GM23338 (cell line): ENCODE measurements around the gene TRAF3. TPM values are rescaled to one million over a fixed set of nuclear protein-coding genes. Genes with fewer than 3 reads are reported as not detected.
A peak's percentile ranks its signal among the peaks of the same experiment; 100 is the strongest.

Experiments used
- ATAC-seq: fragments of 200-7000 bp; cut with Tn5 transposase; 3 replicates; pipeline ENCODE4 v1.9.1; 2020
- DNase-seq: peaks from one replicate; pipeline ENCODE4 v3.0.0-alpha.2; 2015; ENCODE audit warnings: low spot score
- H2AFZ ChIP-seq: fragments of 200-600 bp; sonication (generic); 2 replicates; pipeline ENCODE4 v1.8.0; 2016; ENCODE audit warnings: antibody characterized with exemption, mild to moderate bottlenecking, moderate library complexity
- H3F3A ChIP-seq: fragments of 200-600 bp; sonication (generic); replicated peaks from 2 replicates; pipeline ENCODE4 v1.8.0; 2017; ENCODE audit warnings: antibody characterized with exemption, mixed run types, low read depth
- H3K27ac ChIP-seq: fragments of 200-600 bp; sonication (generic); 2 replicates; pipeline ENCODE4 v1.6.1; 2016; ENCODE audit warnings: low read depth
- H3K27me3 ChIP-seq: fragments of 200-600 bp; sonication (generic); 2 replicates; pipeline ENCODE4 v1.8.0; 2016; ENCODE audit warnings: mild to moderate bottlenecking, mixed run types, moderate library complexity; ENCODE audit not compliant: insufficient read depth
- H3K36me3 ChIP-seq: fragments of 200-600 bp; sonication (generic); 2 replicates; pipeline ENCODE4 v1.8.0; 2016; ENCODE audit warnings: mild to moderate bottlenecking; ENCODE audit not compliant: insufficient read depth
- H3K4me1 ChIP-seq: fragments of 200-600 bp; sonication (generic); 2 replicates; pipeline ENCODE4 v1.8.0; 2016; ENCODE audit warnings: mild to moderate bottlenecking, moderate library complexity; ENCODE audit not compliant: insufficient read depth
- H3K4me2 ChIP-seq: fragments of 200-600 bp; sonication (generic); 2 replicates; pipeline ENCODE4 v1.7.1; 2017; ENCODE audit warnings: mixed run types
- H3K4me3 ChIP-seq: fragments of 200-600 bp; sonication (generic); 2 replicates; pipeline ENCODE4 v1.6.1; 2016; ENCODE audit warnings: mixed run types
- H3K79me2 ChIP-seq: fragments of 200-600 bp; sonication (generic); replicated peaks from 2 replicates; pipeline ENCODE4 v1.8.0; 2017; ENCODE audit warnings: mild to moderate bottlenecking; ENCODE audit not compliant: insufficient read depth
- H3K9me2 ChIP-seq: fragments of 200-600 bp; sonication (generic); 2 replicates; pipeline ENCODE4 v1.8.0; 2017; ENCODE audit not compliant: insufficient read depth
- H4K20me1 ChIP-seq: fragments of 200-600 bp; sonication (generic); replicated peaks from 2 replicates; pipeline ENCODE4 v1.8.0; 2017; ENCODE audit warnings: mild to moderate bottlenecking; ENCODE audit not compliant: insufficient read depth
- H3K27ac Mint-ChIP-seq: 2 replicates; pipeline ENCODE4 v1.8.0; 2020; ENCODE audit warnings: inconsistent platforms, mild to moderate bottlenecking, moderate library complexity, mixed read lengths
- H3K27me3 Mint-ChIP-seq: 3 replicates; pipeline ENCODE4 v1.8.0; 2022; ENCODE audit warnings: low read depth, mild to moderate bottlenecking, moderate library complexity, mixed read lengths, inconsistent platforms; ENCODE audit not compliant: insufficient read depth, poor library complexity
- H3K36me3 Mint-ChIP-seq: 3 replicates; pipeline ENCODE4 v1.8.0; 2021; ENCODE audit warnings: low read depth, mild to moderate bottlenecking, inconsistent platforms, moderate library complexity, mixed read lengths
- H3K4me1 Mint-ChIP-seq: 3 replicates; pipeline ENCODE4 v1.8.0; 2020; ENCODE audit warnings: mild to moderate bottlenecking, inconsistent platforms, mixed read lengths
- H3K4me3 Mint-ChIP-seq: 3 replicates; pipeline ENCODE4 v1.8.0; 2021; ENCODE audit warnings: moderate library complexity, mild to moderate bottlenecking, inconsistent platforms, mixed read lengths
- H3K9me3 Mint-ChIP-seq: 3 replicates; pipeline ENCODE4 v1.8.0; 2020; ENCODE audit warnings: moderate library complexity, mild to moderate bottlenecking, inconsistent platforms, mixed read lengths
- CREB1 ChIP-seq: fragments of 250-450 bp; sonication (Bioruptor Pico); IDR thresholded peaks from 2 replicates; pipeline ENCODE4 v1.5.0; 2020; ENCODE audit warnings: low read depth, mild to moderate bottlenecking, moderate library complexity
- ETS1 ChIP-seq: IDR thresholded peaks from 2 replicates; pipeline ENCODE4 v1.6.1; 2016; ENCODE audit warnings: antibody characterized with exemption
- EZH2phosphoT487 ChIP-seq: fragments of 200-600 bp; sonication (generic); IDR thresholded peaks from one replicate; pipeline ENCODE4 v1.8.1; 2018; ENCODE audit warnings: antibody characterized with exemption; ENCODE audit not compliant: unreplicated experiment
- JUNB ChIP-seq: IDR thresholded peaks from one replicate; pipeline ENCODE4 v1.6.1; 2016; ENCODE audit warnings: antibody characterized with exemption; ENCODE audit not compliant: unreplicated experiment
- POLR2AphosphoS5 ChIP-seq: IDR thresholded peaks from 2 replicates; pipeline ENCODE4 v1.6.1; 2016; ENCODE audit warnings: antibody characterized with exemption, low read depth
- REST ChIP-seq: IDR thresholded peaks from one replicate; pipeline ENCODE4 v1.6.1; 2018; ENCODE audit warnings: antibody characterized with exemption; ENCODE audit not compliant: unreplicated experiment
- STAT1 ChIP-seq: IDR thresholded peaks from one replicate; pipeline ENCODE4 v1.6.1; 2016; ENCODE audit warnings: antibody characterized with exemption; ENCODE audit not compliant: unreplicated experiment
- ZNF331 ChIP-seq: fragments of 250-450 bp; sonication (Bioruptor Pico); IDR thresholded peaks from 2 replicates; pipeline ENCODE4 v1.5.0; 2020; ENCODE audit warnings: low read depth, mild to moderate bottlenecking, moderate library complexity
- polyA plus RNA-seq: library from polyadenylated mRNA; unstranded; fragments of >200 nt; fragmentation: Nextera tagmentation; extraction: Ambion mirVana; gene quantifications from 2 replicates; pipeline ENCODE4 v1.2.1, GENCODE V29; 2016
- total RNA-seq: library from RNA; depleted of rRNA; stranded (reverse); fragments of >200 nt; shearing (Covaris generic); gene quantifications from 2 replicates; pipeline ENCODE4 v1.2.3, GENCODE V29; 2014
- TF ChIP-seq, protein P1 (sequence below): fragments of 250-450 bp; sonication (Bioruptor Pico); IDR thresholded peaks from 2 replicates; pipeline ENCODE4 v1.5.0; 2020; ENCODE audit warnings: mild to moderate bottlenecking, moderate library complexity

Gene TRAF3
- total and polyA plus RNA-seq, 2 experiments from 2014 or later, result 3.7 to 9.3 TPM

GRCh38 chr14:102782974-102783373 is 5.7 kb downstream of the TRAF3 start (continued):
- TF ChIP-seq, protein P1, sequence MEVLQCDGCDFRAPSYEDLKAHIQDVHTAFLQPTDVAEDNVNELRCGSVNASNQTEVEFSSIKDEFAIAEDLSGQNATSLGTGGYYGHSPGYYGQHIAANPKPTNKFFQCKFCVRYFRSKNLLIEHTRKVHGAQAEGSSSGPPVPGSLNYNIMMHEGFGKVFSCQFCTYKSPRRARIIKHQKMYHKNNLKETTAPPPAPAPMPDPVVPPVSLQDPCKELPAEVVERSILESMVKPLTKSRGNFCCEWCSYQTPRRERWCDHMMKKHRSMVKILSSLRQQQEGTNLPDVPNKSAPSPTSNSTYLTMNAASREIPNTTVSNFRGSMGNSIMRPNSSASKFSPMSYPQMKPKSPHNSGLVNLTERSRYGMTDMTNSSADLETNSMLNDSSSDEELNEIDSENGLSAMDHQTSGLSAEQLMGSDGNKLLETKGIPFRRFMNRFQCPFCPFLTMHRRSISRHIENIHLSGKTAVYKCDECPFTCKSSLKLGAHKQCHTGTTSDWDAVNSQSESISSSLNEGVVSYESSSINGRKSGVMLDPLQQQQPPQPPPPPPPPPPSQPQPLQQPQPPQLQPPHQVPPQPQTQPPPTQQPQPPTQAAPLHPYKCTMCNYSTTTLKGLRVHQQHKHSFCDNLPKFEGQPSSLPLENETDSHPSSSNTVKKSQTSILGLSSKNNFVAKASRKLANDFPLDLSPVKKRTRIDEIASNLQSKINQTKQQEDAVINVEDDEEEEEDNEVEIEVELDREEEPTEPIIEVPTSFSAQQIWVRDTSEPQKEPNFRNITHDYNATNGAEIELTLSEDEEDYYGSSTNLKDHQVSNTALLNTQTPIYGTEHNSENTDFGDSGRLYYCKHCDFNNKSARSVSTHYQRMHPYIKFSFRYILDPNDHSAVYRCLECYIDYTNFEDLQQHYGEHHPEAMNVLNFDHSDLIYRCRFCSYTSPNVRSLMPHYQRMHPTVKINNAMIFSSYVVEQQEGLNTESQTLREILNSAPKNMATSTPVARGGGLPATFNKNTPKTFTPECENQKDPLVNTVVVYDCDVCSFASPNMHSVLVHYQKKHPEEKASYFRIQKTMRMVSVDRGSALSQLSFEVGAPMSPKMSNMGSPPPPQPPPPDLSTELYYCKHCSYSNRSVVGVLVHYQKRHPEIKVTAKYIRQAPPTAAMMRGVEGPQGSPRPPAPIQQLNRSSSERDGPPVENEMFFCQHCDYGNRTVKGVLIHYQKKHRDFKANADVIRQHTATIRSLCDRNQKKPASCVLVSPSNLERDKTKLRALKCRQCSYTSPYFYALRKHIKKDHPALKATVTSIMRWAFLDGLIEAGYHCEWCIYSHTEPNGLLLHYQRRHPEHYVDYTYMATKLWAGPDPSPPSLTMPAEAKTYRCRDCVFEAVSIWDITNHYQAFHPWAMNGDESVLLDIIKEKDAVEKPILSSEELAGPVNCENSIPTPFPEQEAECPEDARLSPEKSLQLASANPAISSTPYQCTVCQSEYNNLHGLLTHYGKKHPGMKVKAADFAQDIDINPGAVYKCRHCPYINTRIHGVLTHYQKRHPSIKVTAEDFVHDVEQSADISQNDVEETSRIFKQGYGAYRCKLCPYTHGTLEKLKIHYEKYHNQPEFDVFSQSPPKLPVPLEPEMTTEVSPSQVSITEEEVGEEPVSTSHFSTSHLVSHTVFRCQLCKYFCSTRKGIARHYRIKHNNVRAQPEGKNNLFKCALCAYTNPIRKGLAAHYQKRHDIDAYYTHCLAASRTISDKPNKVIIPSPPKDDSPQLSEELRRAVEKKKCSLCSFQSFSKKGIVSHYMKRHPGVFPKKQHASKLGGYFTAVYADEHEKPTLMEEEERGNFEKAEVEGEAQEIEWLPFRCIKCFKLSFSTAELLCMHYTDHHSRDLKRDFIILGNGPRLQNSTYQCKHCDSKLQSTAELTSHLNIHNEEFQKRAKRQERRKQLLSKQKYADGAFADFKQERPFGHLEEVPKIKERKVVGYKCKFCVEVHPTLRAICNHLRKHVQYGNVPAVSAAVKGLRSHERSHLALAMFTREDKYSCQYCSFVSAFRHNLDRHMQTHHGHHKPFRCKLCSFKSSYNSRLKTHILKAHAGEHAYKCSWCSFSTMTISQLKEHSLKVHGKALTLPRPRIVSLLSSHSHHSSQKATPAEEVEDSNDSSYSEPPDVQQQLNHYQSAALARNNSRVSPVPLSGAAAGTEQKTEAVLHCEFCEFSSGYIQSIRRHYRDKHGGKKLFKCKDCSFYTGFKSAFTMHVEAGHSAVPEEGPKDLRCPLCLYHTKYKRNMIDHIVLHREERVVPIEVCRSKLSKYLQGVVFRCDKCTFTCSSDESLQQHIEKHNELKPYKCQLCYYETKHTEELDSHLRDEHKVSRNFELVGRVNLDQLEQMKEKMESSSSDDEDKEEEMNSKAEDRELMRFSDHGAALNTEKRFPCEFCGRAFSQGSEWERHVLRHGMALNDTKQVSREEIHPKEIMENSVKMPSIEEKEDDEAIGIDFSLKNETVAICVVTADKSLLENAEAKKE (CRISPR knock-in tag), result no peak
- TF ChIP-seq STAT1 (no peak), ZNF331 (CRISPR knock-in tag) (no peak), POLR2AphosphoS5 (no peak), CREB1 (CRISPR knock-in tag) (no peak), ETS1 (no peak), EZH2phosphoT487 (no peak), JUNB (no peak)

DNA sequence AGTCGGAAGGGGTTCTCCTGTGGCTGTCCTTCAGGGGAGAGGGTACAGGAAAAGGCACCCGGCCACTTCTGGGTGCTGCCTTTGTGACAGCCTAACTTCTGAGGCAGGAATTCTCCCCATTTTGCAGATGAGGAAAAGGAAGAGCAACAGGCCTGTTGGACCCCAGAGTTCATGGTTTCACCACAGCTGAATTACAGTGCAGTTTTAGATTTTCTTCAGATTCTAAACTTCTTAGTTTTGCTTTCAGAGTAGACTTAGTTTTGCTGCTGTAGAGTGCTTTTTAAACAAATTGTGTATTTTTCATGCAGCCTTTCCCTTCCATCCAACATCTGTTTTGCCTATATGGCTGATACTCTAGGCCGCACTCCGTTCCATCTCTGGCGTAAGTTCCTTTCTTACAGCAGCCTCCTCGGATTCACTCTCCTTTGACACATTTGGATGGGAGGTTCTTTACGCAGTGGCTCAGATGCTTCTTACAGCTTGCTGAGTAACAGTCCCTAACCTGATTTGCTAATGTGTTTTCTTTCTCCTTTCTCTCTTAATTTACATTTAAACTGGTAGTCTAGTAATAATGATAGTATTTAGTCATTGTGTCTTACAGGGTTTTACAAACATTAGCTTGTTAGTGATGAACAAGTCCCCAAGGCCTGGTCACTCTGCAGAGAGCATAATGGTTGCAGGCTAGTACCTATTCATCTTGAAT is 7.8 kb downstream of the TRAF3 start:
- DNase-seq, result no peak
- no peak overlapping the region for H3K27ac Mint-ChIP-seq
- no peak for TF ChIP-seq REST
- TF ChIP-seq STAT1, result no peak
- no peak for TF ChIP-seq EZH2phosphoT487
- no peak for TF ChIP-seq ETS1
- TF ChIP-seq ZNF331 (CRISPR knock-in tag), result no peak

More for the DNA sequence above, 7.8 kb downstream of the TRAF3 start:
- H3K4me1 ChIP-seq, result peaks cover 12% of the 10 kb centered on the region
- Mint-ChIP-seq H3K27me3 (peaks cover 4% of the 10 kb centered on the region), H3K36me3 (no peaks in the 10 kb centered on the region), H3K4me1 (peaks cover 20% of the 10 kb centered on the region), H3K9me3 (no peaks in the 10 kb centered on the region), H3K4me3 (no peak overlapping the region)
- no peaks in the 10 kb centered on the region; the same call in 1 of the 2 replicates for H3F3A ChIP-seq
- no peaks in the 10 kb centered on the region for H3K36me3 ChIP-seq
- no peak overlapping the region for H3K4me3 ChIP-seq
- H3K4me2 ChIP-seq, result no peak overlapping the region
- no peaks in the 10 kb centered on the region for H3K9me2 ChIP-seq
- H3K27ac ChIP-seq, result no peak overlapping the region
- no peak overlapping the region for H2AFZ ChIP-seq
- ATAC-seq, result peak; percentile 23; the same call in 1 of the 3 replicates
- H3K79me2 ChIP-seq, result peaks cover 70% of the 10 kb centered on the region
- H3K27me3 ChIP-seq, result no peaks in the 10 kb centered on the region
- H4K20me1 ChIP-seq, result no peaks in the 10 kb centered on the region
